Activated naive CD4-positive, alpha-beta T cell treated with anti-CD3 and anti-CD28 coated beads for 36 hours (primary cell): ENCODE results near the gene RBM47. TPM values are rescaled to one million over a fixed set of nuclear protein-coding genes. Genes with fewer than 3 reads are reported as not detected.
"Not testable (repeated sequence)": the region's sequence is repeated elsewhere in the genome, so short reads cannot be mapped to it uniquely, and the experiment has no call there.

Experiments
- CTCF ChIA-PET: fragments of 350-600 bp; sonication (Branson Sonifier 250); formaldehyde crosslinking; loops from one replicate; lab custom pipeline; 2021; ENCODE audit warnings: antibody characterized with exemption; lab: Charles Lee
- DNase-seq: peaks from one replicate; pipeline ENCODE4 v3.0.0-alpha.2; 2020
- H3K27ac Mint-ChIP-seq: one replicate; pipeline ENCODE4 v1.8.0; 2021; ENCODE audit warnings: mild to moderate bottlenecking, mixed read lengths
- H3K27me3 Mint-ChIP-seq: one replicate; pipeline ENCODE4 v1.8.0; 2021; ENCODE audit warnings: low read depth, mixed read lengths
- H3K36me3 Mint-ChIP-seq: one replicate; pipeline ENCODE4 v1.8.0; 2021; ENCODE audit warnings: low read depth, mixed read lengths
- H3K4me1 Mint-ChIP-seq: one replicate; pipeline ENCODE4 v1.8.0; 2021; ENCODE audit warnings: low read depth, mixed read lengths
- H3K4me3 Mint-ChIP-seq: one replicate; pipeline ENCODE4 v1.8.0; 2021; ENCODE audit warnings: mild to moderate bottlenecking, moderate library complexity, mixed read lengths
- H3K9me3 Mint-ChIP-seq: one replicate; pipeline ENCODE4 v1.8.0; 2021; ENCODE audit warnings: mixed read lengths
- intact Hi-C: fragments of 100-400 bp; cut with micrococcal nuclease; formaldehyde crosslinking; loops from one replicate; pipeline ENCODE4 v1.15.1; 2023
- total RNA-seq, 2 experiments: library from RNA; stranded (reverse); gene quantifications; one replicate each; pipeline ENCODE4 v1.2.3, GENCODE V29; 2021

Gene RBM47
- total RNA-seq, 2 experiments from 2014 or later: 1.1 to 1.7 TPM

DNA sequence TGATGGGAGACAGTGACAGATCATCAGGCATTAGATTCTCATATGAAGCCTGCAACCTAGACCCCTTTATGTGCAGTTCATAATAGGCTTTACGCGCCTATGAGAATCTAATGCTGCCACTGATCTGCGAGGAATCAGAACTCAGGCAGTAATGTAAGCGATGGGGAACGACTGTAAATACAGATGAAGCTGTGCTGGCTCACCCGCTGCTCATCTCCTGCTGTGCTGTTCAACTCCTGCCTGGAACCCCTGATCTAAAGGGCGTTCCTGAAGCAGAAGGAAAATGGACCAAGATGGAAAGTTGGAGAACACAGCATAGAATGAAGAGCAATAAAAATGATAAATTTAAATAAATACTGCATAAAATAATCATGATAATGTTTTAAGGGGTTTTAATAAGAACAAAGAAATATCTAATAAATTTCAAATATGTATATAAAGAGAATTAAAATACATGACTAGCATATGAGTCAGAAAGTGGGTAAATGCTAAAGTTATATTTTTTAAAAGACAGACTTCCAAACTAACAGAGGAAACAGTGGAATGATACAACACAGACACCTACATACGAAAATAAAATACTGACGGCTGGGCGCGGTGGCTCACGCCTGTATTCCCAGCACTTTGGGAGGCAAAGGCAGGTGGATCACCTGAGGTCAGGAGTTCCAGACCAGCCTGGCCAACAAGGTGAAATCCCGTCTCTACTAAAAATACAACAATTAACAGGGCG lies 59.2 kb downstream of the RBM47 start:
- Mint-ChIP-seq H3K36me3 (no peaks in the 10 kb centered on the region), H3K4me3 (no peak overlapping the region), H3K27me3 (no peaks in the 10 kb centered on the region), H3K4me1 (peaks cover 5% of the 10 kb centered on the region), H3K27ac (no peak overlapping the region), H3K9me3 (no peaks in the 10 kb centered on the region)
- intact Hi-C loops: no loop called here
- CTCF ChIA-PET: no interaction called here
- DNase-seq: no peak

DNA sequence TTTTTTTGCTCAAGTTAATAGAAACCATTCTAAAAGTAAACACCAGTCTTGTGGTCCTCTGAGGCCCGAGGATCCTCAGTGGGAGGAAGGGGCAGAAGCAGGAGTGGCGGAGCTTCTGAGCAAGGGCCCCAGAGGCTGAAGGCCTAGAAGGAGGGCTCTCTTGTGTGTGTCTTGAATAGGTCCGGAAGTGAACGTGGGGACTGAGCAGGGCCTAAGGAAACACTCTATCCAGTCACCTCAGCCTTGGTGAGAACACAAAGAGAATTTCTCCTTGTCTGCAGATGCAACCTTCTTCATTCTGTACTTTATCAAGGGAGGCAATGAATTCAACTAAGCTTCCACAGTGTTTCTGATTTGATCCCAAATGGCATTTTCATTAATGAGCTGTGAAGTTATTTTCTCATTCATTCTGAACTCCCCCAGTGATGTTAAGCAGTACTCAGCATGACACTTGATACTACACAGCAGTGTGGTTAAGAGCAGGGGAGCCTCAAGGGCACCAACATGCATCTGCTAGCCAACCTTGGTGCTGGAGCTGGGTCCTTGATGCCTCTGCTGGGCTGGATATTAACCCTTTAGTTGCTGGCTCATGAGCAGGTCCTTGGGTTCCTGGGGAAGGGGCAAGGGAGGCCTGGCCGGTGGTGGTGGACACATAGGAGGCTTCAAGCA lies 64.7 kb downstream of the RBM47 start:
- no peaks in the 10 kb centered on the region for H3K4me1 Mint-ChIP-seq
- H3K9me3 Mint-ChIP-seq: no peaks in the 10 kb centered on the region
- no peak overlapping the region for H3K27ac Mint-ChIP-seq
- H3K4me3 Mint-ChIP-seq: no peak overlapping the region
- no peak for DNase-seq
- intact Hi-C loops: no loop called here
- no peaks in the 10 kb centered on the region for H3K27me3 Mint-ChIP-seq
- H3K36me3 Mint-ChIP-seq: no peaks in the 10 kb centered on the region
- CTCF ChIA-PET: interaction anchor here (0.9 to 1.2 kb wide), 2 partner anchors 10 to 14 kb away, joined by 3 to 6 read pairs; no protein-coding TSS in a partner anchor

DNA sequence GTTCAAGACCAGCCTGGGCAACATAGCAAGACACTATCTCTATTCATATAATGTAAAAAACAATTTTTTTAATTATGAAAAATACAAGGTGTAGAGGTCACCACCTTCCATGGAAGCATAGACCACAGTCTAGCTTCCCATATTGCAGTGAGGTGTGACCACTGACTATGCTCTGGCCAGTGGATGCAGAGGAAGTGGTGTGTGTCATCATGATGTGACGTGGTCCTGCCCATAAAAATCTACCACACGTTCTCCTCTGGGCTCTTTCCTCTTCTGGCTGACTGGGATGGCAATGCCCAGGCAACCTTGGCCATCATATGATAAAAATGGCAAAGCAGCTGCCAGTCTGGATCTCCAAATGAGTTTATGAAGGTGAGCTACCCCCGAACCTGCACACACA lies 65.7 kb downstream of the RBM47 start:
- H3K9me3 Mint-ChIP-seq: no peaks in the 10 kb centered on the region
- no peaks in the 10 kb centered on the region for H3K27me3 Mint-ChIP-seq
- no peaks in the 10 kb centered on the region for H3K36me3 Mint-ChIP-seq
- no peak overlapping the region for H3K4me3 Mint-ChIP-seq
- intact Hi-C loops: no loop called here
- no peak for DNase-seq
- H3K4me1 Mint-ChIP-seq: no peaks in the 10 kb centered on the region
- H3K27ac Mint-ChIP-seq: no peak overlapping the region
- CTCF ChIA-PET: interaction anchor here (0.8 kb wide), 1 partner anchor 10 kb away, joined by 3 read pairs; no protein-coding TSS in a partner anchor

DNA sequence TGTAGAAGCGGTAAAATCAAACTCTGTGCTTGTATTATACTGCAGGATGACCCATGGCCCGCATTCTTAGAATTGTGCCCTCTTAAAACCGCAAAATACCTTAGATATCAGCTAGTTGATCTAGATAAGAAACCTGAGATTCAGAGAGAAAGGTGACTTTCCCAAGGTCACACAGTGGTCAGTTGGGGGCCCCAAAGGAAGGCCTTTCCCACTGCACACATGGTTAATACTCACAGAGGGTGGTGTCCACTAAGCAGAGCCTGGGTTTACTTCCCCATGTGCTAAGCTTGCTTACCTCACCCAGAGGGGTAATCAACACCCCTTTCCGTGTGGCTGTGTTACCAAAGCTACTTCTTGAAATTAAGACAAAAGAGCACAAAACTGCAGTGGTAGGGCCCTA lies 66.3 kb downstream of the RBM47 start:
- H3K27ac Mint-ChIP-seq: no peak overlapping the region
- no peak for DNase-seq
- CTCF ChIA-PET: interaction anchor here (0.6 to 0.8 kb wide), 2 partner anchors 10 to 282 kb away, joined by 3 read pairs; no protein-coding TSS in a partner anchor

DNA sequence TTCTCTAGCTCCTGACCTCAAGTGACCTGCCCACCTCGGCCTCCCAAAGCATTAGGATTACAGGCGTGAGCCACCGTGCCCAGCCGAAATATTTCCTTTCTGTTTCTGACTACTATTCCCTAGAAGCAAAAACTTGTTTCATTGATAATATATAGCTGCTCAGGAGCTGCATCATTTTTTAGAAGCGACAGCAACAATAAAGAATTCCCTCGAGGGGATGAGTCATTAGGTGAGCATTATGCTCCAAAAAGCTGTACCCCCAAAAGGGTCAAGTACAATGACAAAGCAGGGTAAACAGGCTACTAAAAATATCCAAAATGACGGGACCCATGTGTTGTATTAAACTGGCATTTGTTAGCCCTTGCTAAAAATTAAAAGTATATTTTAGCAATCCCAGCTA lies 67.0 kb downstream of the RBM47 start:
- CTCF ChIA-PET: interaction anchor here (0.6 kb wide), 2 partner anchors 283 to 1667 kb away, joined by 3 read pairs; no protein-coding TSS in a partner anchor

More for the DNA sequence above, 66.3 kb downstream of the RBM47 start:
- H3K27me3 Mint-ChIP-seq: no peaks in the 10 kb centered on the region
- H3K4me3 Mint-ChIP-seq: no peak overlapping the region
- H3K36me3 Mint-ChIP-seq: no peaks in the 10 kb centered on the region
- intact Hi-C loops: no loop called here
- no peaks in the 10 kb centered on the region for H3K4me1 Mint-ChIP-seq
- H3K9me3 Mint-ChIP-seq: no peaks in the 10 kb centered on the region

DNA sequence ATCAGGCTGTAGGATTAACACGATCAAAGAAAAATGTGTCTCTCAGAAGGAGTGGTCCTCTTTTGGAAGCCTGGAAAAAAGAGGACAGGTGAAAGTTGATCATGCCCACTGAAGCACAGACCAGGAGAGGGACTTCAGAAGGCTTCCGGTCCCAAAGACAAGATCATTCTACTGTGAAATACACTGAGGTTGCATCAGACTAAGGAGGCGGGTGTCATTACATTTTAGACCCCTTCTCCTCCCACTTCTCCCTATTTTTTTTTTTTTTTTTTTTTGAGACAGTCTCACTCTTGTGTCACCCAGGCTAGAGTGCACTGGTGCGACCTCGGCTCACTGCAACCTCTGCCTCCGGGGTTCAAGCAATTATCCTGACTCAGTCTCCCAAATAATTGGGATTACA lies 67.5 kb downstream of the RBM47 start:
- Mint-ChIP-seq H3K4me1 (no peaks in the 10 kb centered on the region), H3K4me3 (no peak overlapping the region), H3K36me3 (no peaks in the 10 kb centered on the region), H3K27ac (no peak overlapping the region), H3K27me3 (no peaks in the 10 kb centered on the region), H3K9me3 (no peaks in the 10 kb centered on the region)
- intact Hi-C loops: no loop called here
- no peak for DNase-seq
- CTCF ChIA-PET: no interaction called here

More for the DNA sequence above, 67.0 kb downstream of the RBM47 start:
- Mint-ChIP-seq H3K9me3 (no peaks in the 10 kb centered on the region), H3K27me3 (no peaks in the 10 kb centered on the region), H3K4me3 (no peak overlapping the region), H3K27ac (no peak overlapping the region), H3K36me3 (no peaks in the 10 kb centered on the region), H3K4me1 (no peaks in the 10 kb centered on the region)
- intact Hi-C loops: no loop called here
- DNase-seq: no peak

DNA sequence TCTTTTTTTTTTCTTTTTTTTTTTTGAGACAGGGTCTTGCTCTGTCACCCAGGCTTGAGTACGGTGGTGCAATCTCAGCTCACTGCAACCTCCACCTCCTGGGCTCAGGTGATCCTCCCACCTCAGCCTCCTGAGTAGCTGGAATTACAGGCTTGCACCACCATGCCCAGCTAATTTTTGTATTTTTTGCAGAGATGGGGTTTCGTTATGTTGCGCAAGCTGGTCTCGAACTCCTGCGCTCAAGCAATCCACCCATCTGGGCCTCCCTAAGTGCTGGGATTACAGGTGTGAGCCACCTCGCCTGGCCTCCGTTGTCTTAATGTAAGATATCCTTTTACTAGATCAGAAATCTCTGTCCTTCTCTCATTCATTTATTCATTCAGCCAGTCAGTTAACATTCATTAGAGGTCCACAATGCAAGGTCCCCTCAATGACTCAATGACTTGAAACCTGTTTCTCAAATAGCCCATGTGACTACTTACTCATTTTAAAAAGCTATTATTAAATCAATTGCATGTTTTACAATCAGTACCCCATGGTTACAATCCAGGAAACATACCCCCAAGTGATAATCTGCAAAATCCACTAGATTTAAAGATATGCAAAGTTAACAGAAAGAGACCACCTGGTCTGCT lies 68.0 kb downstream of the RBM47 start:
- intact Hi-C loops, CTCF ChIA-PET, H3K4me1 Mint-ChIP-seq, H3K27ac Mint-ChIP-seq, H3K27me3 Mint-ChIP-seq, H3K9me3 Mint-ChIP-seq, H3K4me3 Mint-ChIP-seq, H3K36me3 Mint-ChIP-seq, DNase-seq: not testable (repeated sequence)

DNA sequence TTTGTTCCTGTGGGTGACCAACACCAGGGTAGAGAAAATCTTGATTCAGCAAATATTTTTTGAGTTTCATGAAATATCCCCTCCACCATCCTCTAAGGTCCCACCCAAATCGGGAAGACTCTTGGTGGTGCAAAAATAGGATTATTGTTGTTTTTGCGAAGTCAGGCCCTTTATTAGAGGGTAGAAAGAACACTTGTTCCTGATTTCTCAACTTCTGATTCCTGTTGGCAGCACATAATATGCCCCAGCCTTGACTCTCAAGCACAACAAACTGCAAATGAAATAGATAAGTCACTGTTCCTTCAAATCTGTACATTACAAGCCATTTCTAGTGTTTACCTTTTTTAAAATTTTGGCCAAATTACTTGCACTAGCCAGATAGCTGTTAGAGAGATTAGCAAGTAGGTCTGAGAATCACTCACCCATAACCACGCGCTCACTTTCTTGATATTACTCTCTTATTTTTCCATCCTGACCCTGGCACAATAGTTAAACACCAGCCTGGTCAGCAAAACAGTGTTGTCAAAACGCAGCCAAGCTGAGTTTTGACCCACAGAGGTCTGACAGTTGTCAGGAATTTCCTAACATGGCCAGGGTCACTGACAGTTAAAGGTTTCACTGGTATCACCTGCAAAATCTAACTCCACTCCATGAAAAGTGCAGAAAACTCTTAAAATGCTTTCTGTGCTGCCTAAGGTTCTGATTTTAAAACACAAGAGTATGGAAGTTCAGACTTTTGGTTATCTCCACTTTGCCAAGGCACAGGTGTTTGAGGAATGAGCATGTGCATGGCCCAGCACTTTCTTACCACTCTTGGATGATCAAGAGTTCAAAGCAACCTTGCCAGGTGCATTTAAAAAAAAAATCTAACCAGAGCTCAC lies 69.8 kb downstream of the RBM47 start:
- Mint-ChIP-seq H3K27ac (no peak overlapping the region), H3K9me3 (no peaks in the 10 kb centered on the region)
- CTCF ChIA-PET: interaction anchor here (0.7 kb wide), 1 partner anchor 534 kb away, joined by 3 read pairs; no protein-coding TSS in a partner anchor

DNA sequence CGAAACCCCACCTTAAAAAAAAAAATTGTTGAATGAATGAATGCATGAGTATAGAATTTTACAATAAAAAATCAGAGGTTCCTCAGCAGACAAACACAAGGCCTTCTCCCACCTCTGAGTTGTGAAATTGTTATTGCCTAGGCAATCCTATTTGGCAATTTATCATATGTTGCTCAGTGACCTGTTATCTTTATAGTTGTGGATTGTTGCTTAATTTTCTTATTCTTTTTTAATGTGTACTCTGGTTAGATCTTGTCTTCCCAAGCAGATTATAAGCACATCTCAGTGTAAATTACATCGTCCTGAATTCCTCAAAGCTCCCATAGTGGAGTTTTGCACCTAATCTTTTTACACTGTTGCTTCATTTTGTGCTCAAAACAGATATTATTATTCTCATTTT lies 71.9 kb downstream of the RBM47 start:
- Mint-ChIP-seq H3K36me3 (no peaks in the 10 kb centered on the region), H3K4me1 (peaks cover 4% of the 10 kb centered on the region), H3K27ac (no peak overlapping the region), H3K9me3 (no peaks in the 10 kb centered on the region), H3K4me3 (no peak overlapping the region), H3K27me3 (no peaks in the 10 kb centered on the region)
- no peak for DNase-seq
- intact Hi-C loops: no loop called here
- CTCF ChIA-PET: no interaction called here

More for the DNA sequence above, 69.8 kb downstream of the RBM47 start:
- H3K27me3 Mint-ChIP-seq: no peaks in the 10 kb centered on the region
- DNase-seq: no peak
- no peak overlapping the region for H3K4me3 Mint-ChIP-seq
- no peaks in the 10 kb centered on the region for H3K36me3 Mint-ChIP-seq
- intact Hi-C loops: no loop called here
- no peaks in the 10 kb centered on the region for H3K4me1 Mint-ChIP-seq

DNA sequence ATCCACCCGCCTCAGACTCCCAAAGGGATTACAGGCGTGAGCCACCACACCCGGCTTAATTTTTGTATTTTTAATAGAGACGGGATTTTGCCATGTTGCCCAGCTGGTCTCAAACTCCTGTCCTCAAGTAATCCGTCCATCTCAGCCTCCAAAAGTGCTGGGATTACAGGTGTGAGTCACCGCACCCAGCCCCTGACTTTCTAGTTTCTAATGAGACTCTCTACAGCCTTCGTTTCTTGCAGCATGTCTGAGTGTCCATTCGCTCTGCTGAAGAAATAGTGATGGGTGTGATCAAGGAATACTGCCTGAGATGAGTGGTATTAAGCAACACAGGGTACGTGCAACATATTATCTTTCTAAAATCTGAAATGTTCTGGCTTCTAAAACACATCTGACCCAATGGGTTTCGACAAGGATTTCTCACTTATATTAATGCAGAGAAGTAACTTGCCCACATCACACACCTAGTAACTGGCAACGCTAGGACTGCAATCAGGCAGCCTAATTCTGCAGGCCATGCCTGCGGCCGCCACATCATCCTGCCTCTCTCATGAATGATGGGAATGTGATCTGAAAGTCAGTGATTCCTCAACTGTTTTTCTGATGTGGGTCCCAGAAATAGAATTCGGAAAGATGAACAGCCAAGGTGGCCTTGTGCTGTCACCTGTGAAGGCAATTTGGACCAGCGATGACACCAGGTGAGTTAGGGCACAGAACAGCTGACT lies 74.3 kb downstream of the RBM47 start:
- intact Hi-C loops: no loop called here
- no peak for DNase-seq
- Mint-ChIP-seq H3K4me1 (peaks cover 24% of the 10 kb centered on the region), H3K4me3 (no peak overlapping the region), H3K9me3 (no peaks in the 10 kb centered on the region), H3K27ac (no peak overlapping the region), H3K27me3 (no peaks in the 10 kb centered on the region), H3K36me3 (no peaks in the 10 kb centered on the region)
- CTCF ChIA-PET: interaction anchor here (0.6 to 0.7 kb wide), 2 partner anchors 22 to 33 kb away, joined by 3 read pairs; no protein-coding TSS in a partner anchor

DNA sequence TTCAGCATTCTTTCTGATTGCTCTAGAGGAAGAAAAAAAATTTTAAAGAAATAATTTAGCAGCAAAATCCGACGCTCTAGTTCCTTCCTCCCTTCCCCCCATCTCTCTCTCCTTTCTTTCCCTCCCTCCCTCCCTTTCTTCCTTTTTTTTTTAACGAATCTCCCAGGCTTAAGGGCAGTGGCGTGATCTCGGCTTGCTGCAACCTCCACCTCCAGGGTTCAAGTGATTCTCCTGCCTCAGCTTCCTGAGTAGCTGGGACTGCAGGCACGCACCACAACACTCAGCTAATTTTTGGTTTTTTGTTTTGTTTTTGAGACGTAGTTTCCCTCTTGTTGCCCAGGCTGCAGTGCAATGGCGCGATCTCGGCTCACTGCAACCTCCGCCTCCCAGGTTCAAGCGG lies 75.0 kb downstream of the RBM47 start:
- intact Hi-C loops: loop anchor here (5.0 kb wide), 4 partner anchors 148 to 857 kb away; partner anchors contain the start of gene UBE2K
- not testable (repeated sequence) for H3K9me3 Mint-ChIP-seq, DNase-seq, H3K27ac Mint-ChIP-seq, H3K36me3 Mint-ChIP-seq, H3K4me3 Mint-ChIP-seq, H3K27me3 Mint-ChIP-seq
- H3K4me1 Mint-ChIP-seq: peaks cover 28% of the 10 kb centered on the region
- CTCF ChIA-PET: interaction anchor here (0.6 kb wide), 1 partner anchor 32 kb away, joined by 3 read pairs; no protein-coding TSS in a partner anchor
